GM18873 (cell line): ENCODE data around the gene CAMTA2.

Source experiments
- ATAC-seq: cut with Tn5 transposase; IDR thresholded peaks from one replicate; pipeline ENCODE4 v1.9.1; 2021; ENCODE audit warnings: mild to moderate bottlenecking, moderate library complexity, moderate number of reproducible peaks; ENCODE audit not compliant: unreplicated experiment, low FRiP score

CAMTA2 gene

GRCh38 chr17:5000237-5000639 is 12.8 kb upstream of the CAMTA2 start:
- no peak for ATAC-seq

GRCh38 chr17:4999430-5000093 is 12.1 kb upstream of the CAMTA2 start:
- no peak for ATAC-seq

GRCh38 chr17:4998732-4999429 is 11.4 kb upstream of the CAMTA2 start:
- no peak for ATAC-seq

GRCh38 chr17:4998027-4998731 is 10.7 kb upstream of the CAMTA2 start:
- ATAC-seq: no peak

GRCh38 chr17:4997302-4998026 is 10.0 kb upstream of the CAMTA2 start, which contains the start of the genes INCA1 and KIF1C:
TSS of gene INCA1 (minus strand) at chr17:4997522. CDS start at chr17:4994437, 3,085 bp downstream.
TSS of gene KIF1C (plus strand) at chr17:4997950. CDS start at chr17:5000247, 2,297 bp downstream.
- ATAC-seq: peak; percentile 78

GRCh38 chr17:4994081-4994595 is 6.7 kb upstream of the CAMTA2 start:
- ATAC-seq: no peak

GRCh38 chr17:4987767-4988567 is 492 bp upstream of the CAMTA2 start:
- ATAC-seq: no peak

- ATAC-seq: no peak
Observed at GRCh38 chr17:4986403-4986802, 1.1 kb downstream of the CAMTA2 start.

GRCh38 chr17:4982305-4982704 is 5.2 kb downstream of the CAMTA2 start:
- no peak for ATAC-seq

GRCh38 chr17:4980644-4981216 is 6.7 kb downstream of the CAMTA2 start:
- no peak for ATAC-seq

GRCh38 chr17:4978726-4979125 is 8.7 kb downstream of the CAMTA2 start:
- ATAC-seq: no peak

- ATAC-seq: no peak
Observed at GRCh38 chr17:4974115-4974670, 13.3 kb downstream of the CAMTA2 start.

GRCh38 chr17:4973256-4974114 is 14.0 kb downstream of the CAMTA2 start:
- ATAC-seq: no peak

GRCh38 chr17:4972752-4973151 is 14.7 kb downstream of the CAMTA2 start:
- ATAC-seq: no peak

GRCh38 chr17:4972322-4972721 is 15.2 kb downstream of the CAMTA2 start:
- ATAC-seq: no peak

- ATAC-seq: no peak
Observed at GRCh38 chr17:4971826-4972225, 15.6 kb downstream of the CAMTA2 start.

- ATAC-seq: no peak
Observed at GRCh38 chr17:4970273-4970672, 17.2 kb downstream of the CAMTA2 start.

- ATAC-seq: no peak
Observed at GRCh38 chr17:4969551-4970173, 17.8 kb downstream of the CAMTA2 start.
